Measurements from ENCODE around the gene FMN1. TPM values are rescaled to one million over a fixed set of nuclear protein-coding genes. Genes with fewer than 3 reads are reported as not detected.

The FMN1 gene
- total and polyA plus RNA-seq, 2 of the 8 experiments (the other 6 are each of a cell fraction or from before 2014, with no cell fraction given): 0.27 to 3.7 TPM

- H4K8ac ChIP-seq (ENCODE audit: extremely low read depth, insufficient read depth, low read length): no peak overlapping the region
- H4K5ac ChIP-seq (ENCODE audit: insufficient read length, low read depth, low read length): no peak overlapping the region
- FAIRE-seq (no peak), DNase-seq (ENCODE audit: low read depth in 1 of 2, low spot score in 2 of 2) (no peak)
- no peak overlapping the region for H3K9ac ChIP-seq (replicated peaks in 1 of 4; ENCODE audit: extremely low read depth in 1 of 4, low read depth in 3 of 4, low read length in 3 of 4)
- H2BK120ac ChIP-seq (replicated peaks; ENCODE audit: low read depth, low read length): no peak overlapping the region
- no peak overlapping the region for H2AK5ac ChIP-seq (ENCODE audit: low read depth, low read length)
- no peaks in the 10 kb centered on the region for H3K79me1 ChIP-seq (ENCODE audit: low read depth, low read length)
- ChIA-PET CTCF (ENCODE audit: partially characterized antibody) (interaction anchor here (0.6 to 14.4 kb wide), 7 partner anchors 9 to 419 kb away, joined by 3 to 161 read pairs (median 4); no protein-coding TSS in a partner anchor), POLR2A (ENCODE audit: partially characterized antibody) (no interaction called here)
- no peaks in the 10 kb centered on the region; the same call in 1 of the 2 replicates for H3K23me2 ChIP-seq (ENCODE audit: low read depth, low read length)
- no peak overlapping the region for H3K4me3 ChIP-seq (ENCODE audit: extremely low read depth in 1 of 4, insufficient read depth in 2 of 4, low read depth in 3 of 4, low read length in 4 of 4)
- H3K36me3 ChIP-seq (ENCODE audit: control insufficient read depth in 2 of 4, insufficient read depth in 4 of 4, low read length in 3 of 4): no peaks in the 10 kb centered on the region
- H3K27me3 ChIP-seq (replicated peaks in 1 of 4; ENCODE audit: control insufficient read depth in 3 of 4, extremely low read depth in 1 of 4, insufficient read depth in 3 of 4, low read length in 3 of 4): no peaks in the 10 kb centered on the region
- no peak overlapping the region for H2AFZ ChIP-seq (ENCODE audit: low read length)
- H3K27ac ChIP-seq (ENCODE audit: low read depth, low read length): no peak overlapping the region
- no peaks in the 10 kb centered on the region for H4K20me1 ChIP-seq (replicated peaks in 1 of 2; ENCODE audit: control insufficient read depth in 1 of 2, insufficient read depth in 2 of 2, low read length in 2 of 2)
- no peak overlapping the region for H4K91ac ChIP-seq (replicated peaks; ENCODE audit: insufficient read length, low read length)
- no peak overlapping the region for H2BK20ac ChIP-seq (ENCODE audit: low read length)
- no peak overlapping the region for H2BK12ac ChIP-seq (ENCODE audit: low read depth, low read length)
- no peak overlapping the region for H3K23ac ChIP-seq (ENCODE audit: insufficient read length)
- H2BK15ac ChIP-seq (ENCODE audit: low read length): no peak overlapping the region
- H3K56ac ChIP-seq (replicated peaks; ENCODE audit: insufficient read length, low read depth, low read length): no peak overlapping the region
- H3K79me2 ChIP-seq (ENCODE audit: control insufficient read depth in 1 of 2, insufficient read depth in 2 of 2, low read length in 2 of 2): no peaks in the 10 kb centered on the region
- H3K9me3 ChIP-seq (ENCODE audit: insufficient read depth in 2 of 2, low read depth in 1 of 2, low read length in 1 of 2): no peaks in the 10 kb centered on the region
- H3K4ac ChIP-seq (replicated peaks; ENCODE audit: insufficient read length, low read depth, low read length): no peak overlapping the region
- peaks cover 0 to 6% (median under 1%) of the 10 kb centered on the region in 4 experiments; a peak in 2 of 7 replicates for H3K4me1 ChIP-seq (replicated peaks in 1 of 4; ENCODE audit: control insufficient read depth in 3 of 4, insufficient read depth in 4 of 4, low read length in 3 of 4)
- no peak overlapping the region for H3K4me2 ChIP-seq (ENCODE audit: insufficient read depth in 1 of 2, low read depth in 2 of 2, low read length in 2 of 2)
- no peak overlapping the region for H3K18ac ChIP-seq (ENCODE audit: extremely low read depth, low read length)
- no peak overlapping the region for H3K14ac ChIP-seq (ENCODE audit: insufficient read length)
- 91% methylated on average over 7 of the region's 7 CpGs; no CpG with 5 or more reads in 1 of the 2 experiments for WGBS, 2 experiments (ENCODE audit: extremely low coverage in 1 of 2, insufficient coverage in 1 of 2, insufficient read length in 1 of 2, insufficient replicate concordance in 2 of 2, low coverage in 1 of 2, low lambda C conversion rate in 2 of 2, missing lambda C conversion rate in 1 of 2)
- no peak overlapping the region for H2BK5ac ChIP-seq (ENCODE audit: low read depth, low read length)
- TF ChIP-seq ATF3 (IDR thresholded peaks at IDR 0.05; ENCODE audit: insufficient read depth, low read depth, low read length) (no peak), CEBPB (IDR thresholded peaks at IDR 0.05; ENCODE audit: low read depth, low read length) (no peak), RNF2 (IDR thresholded peaks at IDR 0.05; ENCODE audit: borderline replicate concordance, low read depth, low read length, missing control alignments, poor library complexity, severe bottlenecking) (no peak), CTBP2 (IDR thresholded peaks at IDR 0.05; ENCODE audit: borderline replicate concordance, insufficient read depth, insufficient read length, low read length) (no peak), CTCF (IDR thresholded peaks at IDR 0.05; ENCODE audit: control extremely low read depth in 1 of 3, insufficient read depth in 1 of 3, low read depth in 1 of 3, low read length in 3 of 3) (no peak), ATF2 (IDR thresholded peaks at IDR 0.05; ENCODE audit: low read length) (no peak), SP4 (IDR thresholded peaks at IDR 0.05; ENCODE audit: low read length) (no peak)
Observed at GRCh38 chr15:33089165-33089877, 105.2 kb downstream of the FMN1 start.
